Cerebellar nuclear complex (tissue), 1 donor: ENCODE results near the gene MIER3.

Source experiments
- DNase-seq, 2 experiments: peaks; one replicate each; lab custom pipeline; 2025; lab: John Stamatoyannopoulos, UW

The MIER3 gene

GRCh38 chr5:56961746-56962145 is 9.8 kb upstream of the MIER3 start:
- peak in 1 of 2 experiments; percentile 58 for DNase-seq

- DNase-seq: no peak
These were observed 7.4 kb upstream of the MIER3 start for GRCh38 chr5:56959326-56959725.

- DNase-seq: no peak
These were observed 6.7 kb upstream of the MIER3 start for GRCh38 chr5:56958595-56958994.

GRCh38 chr5:56954262-56954661 is 2.3 kb upstream of the MIER3 start:
- DNase-seq: no peak

- no peak for DNase-seq
These were observed 587 bp downstream of the MIER3 start for GRCh38 chr5:56951126-56951945.

GRCh38 chr5:56950626-56951125 is 1.2 kb downstream of the MIER3 start:
- no peak for DNase-seq

- no peak for DNase-seq
These were observed 4.9 kb downstream of the MIER3 start for GRCh38 chr5:56947052-56947451.

- DNase-seq: no peak
These were observed 9.9 kb downstream of the MIER3 start for GRCh38 chr5:56941981-56942380.

GRCh38 chr5:56938858-56939257 is 13.1 kb downstream of the MIER3 start:
- DNase-seq: no peak

- no peak for DNase-seq
These were observed 17.6 kb downstream of the MIER3 start for GRCh38 chr5:56934325-56934724.

- no peak for DNase-seq
These were observed 29.0 kb downstream of the MIER3 start for GRCh38 chr5:56922922-56923321.

- DNase-seq: no peak
These were observed 31.8 kb downstream of the MIER3 start for GRCh38 chr5:56919942-56920662.

GRCh38 chr5:56918054-56918453 is 33.9 kb downstream of the MIER3 start:
- DNase-seq: no peak

- DNase-seq: no peak
These were observed 34.4 kb downstream of the MIER3 start for GRCh38 chr5:56917534-56917933.

- DNase-seq: no peak
These were observed 37.2 kb downstream of the MIER3 start for GRCh38 chr5:56914678-56915077.

- DNase-seq: no peak
These were observed 38.2 kb downstream of the MIER3 start for GRCh38 chr5:56913766-56914165.

GRCh38 chr5:56910210-56910965 is 41.5 kb downstream of the MIER3 start:
- no peak for DNase-seq

- DNase-seq: peak; percentile 50 to 82
These were observed 42.4 kb downstream of the MIER3 start, which contains the start of gene SETD9 for GRCh38 chr5:56909294-56910209. SETD9 (plus strand) TSS chr5:56909596; CDS start chr5:56909646, 50 bp downstream.

- DNase-seq: peak in 1 of 2 experiments; percentile 11
These were observed 43.0 kb downstream of the MIER3 start for GRCh38 chr5:56908942-56909293.

GRCh38 chr5:56900858-56901578 is 50.9 kb downstream of the MIER3 start:
- no peak for DNase-seq

GRCh38 chr5:56900395-56900794 is 51.5 kb downstream of the MIER3 start:
- no peak for DNase-seq
